Suprapubic skin (tissue), 4 donors: ENCODE measurements around the gene ANKRD44.

ENCODE experiments used
- CTCF ChIP-seq, 2 donors: fragments of 200-600 bp in 1 of 2; fragments of 450-650 bp in 1 of 2; sonication (generic) in 1 of 2; IDR thresholded peaks; one replicate each; pipeline ENCODE4 v1.5.1; 2016 to 2019; ENCODE audit warnings: antibody characterized with exemption in 2 of 2, mild to moderate bottlenecking in 1 of 2, moderate library complexity in 1 of 2
- EP300 ChIP-seq: sonication (generic); formaldehyde crosslinking; IDR thresholded peaks from one replicate; pipeline ENCODE4 v1.6.1; 2017; ENCODE audit warnings: antibody characterized with exemption
- POLR2AphosphoS5 ChIP-seq, 3 donors: sonication (generic); formaldehyde crosslinking; IDR thresholded peaks; one replicate each; pipeline ENCODE4 v1.6.1; 2017; ENCODE audit warnings: antibody characterized with exemption in 3 of 3

- TF ChIP-seq EP300 (no peak), POLR2AphosphoS5 (IDR thresholded peaks at IDR 0.05) (no peak), CTCF (IDR thresholded peaks at IDR 0.05) (no peak)
Observed at GRCh38 chr2:196989496-196989895, 321.1 kb downstream of the ANKRD44 start.
